ENCODE data around the gene BLOC1S3.
A peak's percentile ranks its signal among the peaks of the same experiment; 100 is the strongest.

Gene BLOC1S3

GRCh38 chr19:45161738-45162607 is 16.6 kb upstream of the BLOC1S3 start:
- no peak for DNase-seq (ENCODE audit: low read depth in 2 of 2)

GRCh38 chr19:45162608-45163143 is 15.9 kb upstream of the BLOC1S3 start:
- no peak for DNase-seq (ENCODE audit: low read depth in 2 of 2)

GRCh38 chr19:45163156-45163555 is 15.4 kb upstream of the BLOC1S3 start:
- no peak for DNase-seq (ENCODE audit: low read depth in 2 of 2)

GRCh38 chr19:45163751-45164460 is 14.7 kb upstream of the BLOC1S3 start:
- DNase-seq (ENCODE audit: low read depth in 2 of 2), result no peak

- peak; percentile 47 to 64 for DNase-seq (ENCODE audit: low read depth in 2 of 2)
Observed at GRCh38 chr19:45164577-45165335, 13.8 kb upstream of the BLOC1S3 start.

GRCh38 chr19:45166723-45167252 is 11.8 kb upstream of the BLOC1S3 start:
- no peak for DNase-seq (ENCODE audit: low read depth in 2 of 2)

GRCh38 chr19:45168767-45169351 is 9.7 kb upstream of the BLOC1S3 start:
- DNase-seq (ENCODE audit: low read depth in 2 of 2), result no peak

GRCh38 chr19:45169602-45170001 is 9.0 kb upstream of the BLOC1S3 start:
- DNase-seq (ENCODE audit: low read depth in 2 of 2), result no peak

- DNase-seq (ENCODE audit: low read depth in 2 of 2), result no peak
Observed at GRCh38 chr19:45170146-45171106, 8.2 kb upstream of the BLOC1S3 start.

GRCh38 chr19:45171211-45171623 is 7.4 kb upstream of the BLOC1S3 start:
- DNase-seq (ENCODE audit: low read depth in 2 of 2), result no peak

GRCh38 chr19:45172173-45172572 is 6.4 kb upstream of the BLOC1S3 start:
- no peak for DNase-seq (ENCODE audit: low read depth in 2 of 2)

GRCh38 chr19:45172611-45173208 is 5.9 kb upstream of the BLOC1S3 start:
- DNase-seq (ENCODE audit: low read depth in 2 of 2), result no peak

GRCh38 chr19:45173816-45174215 is 4.8 kb upstream of the BLOC1S3 start:
- no peak for DNase-seq (ENCODE audit: low read depth in 2 of 2)

- no peak for DNase-seq (ENCODE audit: low read depth in 2 of 2)
Observed at GRCh38 chr19:45175515-45176345, 2.9 kb upstream of the BLOC1S3 start.

GRCh38 chr19:45177817-45178261 is 745 bp upstream of the BLOC1S3 start, which contains the start of gene TRAPPC6A:
TSS of gene TRAPPC6A (minus strand) at chr19:45178237. CDS start at chr19:45178218, 19 bp downstream.
- DNase-seq (ENCODE audit: low read depth in 2 of 2), result no peak

GRCh38 chr19:45179072-45179891 is 698 bp downstream of the BLOC1S3 start:
- DNase-seq (ENCODE audit: low read depth in 2 of 2), result peak in 1 of 2 donors; percentile 23

GRCh38 chr19:45179892-45180370 is 1.3 kb downstream of the BLOC1S3 start:
- DNase-seq (ENCODE audit: low read depth in 2 of 2), result no peak

- DNase-seq (ENCODE audit: low read depth in 2 of 2), result no peak
Observed at GRCh38 chr19:45180936-45181335, 2.4 kb downstream of the BLOC1S3 start.
